DMS153 (cell line): ENCODE data around the gene TBCK.
"Not testable (repeated sequence)": the region's sequence is repeated elsewhere in the genome, so short reads cannot be mapped to it uniquely, and the experiment has no call there.

Experiments
- DNase-seq: peaks from one replicate; lab custom pipeline; 2025; lab: John Stamatoyannopoulos, UW

TBCK gene

DNA sequence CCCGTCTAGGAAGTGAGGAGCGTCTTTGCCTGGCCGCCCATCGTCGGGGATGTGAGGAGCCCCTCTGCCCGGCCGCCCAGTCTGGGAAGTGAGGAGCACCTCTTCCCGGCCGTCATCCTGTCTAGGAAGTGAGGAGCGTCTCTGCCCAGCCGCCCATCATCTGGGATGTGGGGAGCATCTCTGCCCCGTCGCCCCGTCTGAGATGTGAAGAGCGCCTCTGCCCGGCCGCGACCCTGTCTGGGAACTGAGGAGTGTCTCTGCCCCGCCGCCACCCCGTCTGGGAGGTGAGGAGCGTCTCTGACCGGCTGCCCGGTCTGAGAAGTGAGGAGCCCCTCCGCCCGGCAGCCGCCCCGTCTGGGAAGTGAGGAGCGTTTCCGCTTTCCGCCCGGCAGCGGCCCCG is 5.2 kb upstream of the TBCK start:
- not testable (repeated sequence) for DNase-seq

GRCh38 chr4:106320235-106320634 is 4.2 kb upstream of the TBCK start:
- no peak for DNase-seq

DNA sequence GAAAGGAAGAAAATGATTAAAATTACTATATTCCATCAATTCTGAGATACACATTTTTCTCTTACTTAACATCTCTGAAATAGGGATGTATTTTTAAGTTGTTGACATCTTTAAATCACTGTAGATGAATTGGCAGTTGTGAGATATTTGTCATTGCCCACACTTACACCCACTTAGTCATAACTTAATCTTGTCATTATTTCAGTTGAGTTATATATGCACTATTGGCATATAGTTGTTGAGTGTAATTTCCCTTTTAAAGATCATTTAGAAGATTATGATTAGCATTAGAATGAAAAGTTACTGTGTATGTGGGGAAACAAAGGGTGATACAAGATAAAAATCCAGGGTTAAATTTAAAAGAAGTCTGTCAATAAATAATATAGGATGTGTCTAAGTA is 2.5 kb upstream of the TBCK start:
- no peak for DNase-seq

GRCh38 chr4:106317815-106318214 is 1.8 kb upstream of the TBCK start:
- no peak for DNase-seq

- DNase-seq, result no peak
Observed at GRCh38 chr4:106316773-106317409, 882 bp upstream of the TBCK start.

GRCh38 chr4:106315476-106315967 is 487 bp downstream of the TBCK start:
- DNase-seq, result no peak

- no peak for DNase-seq
Observed at GRCh38 chr4:106314960-106315359, 1.0 kb downstream of the TBCK start.

- DNase-seq, result no peak
Observed at GRCh38 chr4:106312997-106313522, 2.9 kb downstream of the TBCK start.

DNA sequence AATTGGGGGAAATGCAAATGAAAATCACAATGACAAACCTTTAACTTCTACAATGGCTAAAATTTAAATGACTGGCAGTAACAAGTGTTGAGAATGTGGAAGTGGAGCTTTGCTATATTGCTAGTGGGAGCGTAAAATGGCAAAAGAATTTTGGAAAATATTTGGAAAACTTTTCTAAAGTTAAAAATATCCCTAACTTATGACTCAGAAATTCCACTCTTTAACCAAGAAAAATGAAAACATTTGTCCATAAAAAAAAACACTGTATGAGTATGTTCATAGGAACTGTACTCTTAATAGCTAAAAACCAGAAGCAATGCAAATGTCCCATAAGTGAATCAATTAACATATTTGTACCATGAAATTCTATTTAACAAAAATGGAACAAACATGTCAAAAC is 3.6 kb downstream of the TBCK start:
- DNase-seq, result no peak

GRCh38 chr4:106306561-106306960 is 9.4 kb downstream of the TBCK start:
- no peak for DNase-seq

- DNase-seq, result no peak
Observed at GRCh38 chr4:106305435-106306055, 10.5 kb downstream of the TBCK start.

GRCh38 chr4:106304632-106305031 is 11.4 kb downstream of the TBCK start:
- DNase-seq, result no peak

DNA sequence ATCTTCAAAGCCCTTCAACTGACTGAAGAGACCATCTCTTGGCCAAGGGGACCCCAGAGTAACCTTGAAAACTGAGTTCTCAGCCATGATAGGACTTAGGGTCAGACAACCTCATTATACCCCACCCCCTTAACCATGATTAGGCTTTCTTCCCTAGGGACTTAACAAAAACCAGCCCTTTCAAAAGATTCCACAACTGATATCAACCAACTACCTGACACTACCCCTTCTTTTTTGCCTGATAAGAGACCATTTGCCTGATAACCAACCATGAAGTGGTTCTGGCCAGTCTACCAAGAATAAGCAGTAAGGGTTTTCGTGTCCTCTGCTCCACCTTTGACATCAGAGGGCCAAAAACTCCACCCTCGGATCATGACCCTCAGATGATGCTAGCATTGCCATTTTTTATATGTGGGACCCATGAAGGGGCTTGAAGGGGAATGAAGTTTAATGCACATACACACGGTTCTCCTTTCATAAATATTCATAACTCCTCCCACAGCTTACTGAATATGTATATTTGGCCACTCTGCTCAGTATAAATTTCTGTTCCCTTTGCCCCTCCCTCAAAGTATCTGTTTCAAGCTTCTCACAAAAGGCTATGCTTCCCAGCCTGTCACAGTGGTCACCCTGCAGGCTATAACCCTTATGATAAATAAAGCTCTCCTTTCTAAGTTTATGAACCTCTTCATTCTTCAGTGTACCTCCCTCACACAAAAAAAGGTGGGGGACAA is 12.3 kb downstream of the TBCK start:
- DNase-seq, result no peak

DNA sequence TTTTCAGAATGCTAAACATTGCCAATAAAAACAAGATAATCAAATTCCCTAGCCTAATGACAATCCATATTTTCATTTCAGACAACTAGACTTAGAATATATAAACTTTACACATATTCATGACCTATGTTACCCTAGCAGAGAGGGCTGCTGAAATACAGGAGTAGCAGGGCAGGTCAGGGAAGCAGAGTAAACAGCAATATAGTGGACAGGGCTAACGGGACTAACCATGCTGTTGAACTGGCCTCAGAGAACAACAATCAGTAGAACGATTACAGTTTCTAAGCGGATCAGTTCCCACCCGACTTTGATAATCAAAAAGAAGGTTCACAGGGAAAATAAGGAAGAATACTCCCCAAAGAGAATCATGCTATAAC is 14.0 kb downstream of the TBCK start:
- DNase-seq, result no peak

- no peak for DNase-seq
Observed at GRCh38 chr4:106301393-106302061, 14.5 kb downstream of the TBCK start.

DNA sequence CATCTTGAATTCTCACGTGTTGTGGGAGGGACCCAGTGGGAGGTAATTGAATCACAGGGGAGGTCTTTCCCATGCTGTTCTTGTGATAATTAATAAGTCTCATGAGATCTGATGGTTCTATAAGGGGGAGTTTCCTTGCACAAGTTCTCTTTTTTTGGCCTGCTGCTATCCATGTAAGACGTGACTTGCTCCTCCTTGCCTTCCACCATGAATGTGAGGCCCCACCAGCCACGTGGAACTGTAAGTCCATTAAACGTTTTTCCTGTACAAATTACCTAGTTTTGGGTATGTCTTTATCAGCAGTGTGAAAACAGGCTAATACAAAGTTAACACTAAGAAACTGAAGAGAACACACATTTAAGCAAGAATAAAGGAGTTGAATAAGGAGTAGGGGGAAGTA is 16.0 kb downstream of the TBCK start:
- no peak for DNase-seq

GRCh38 chr4:106297245-106298035 is 18.6 kb downstream of the TBCK start:
- DNase-seq, result no peak

- DNase-seq, result no peak
Observed at GRCh38 chr4:106294062-106294461, 21.9 kb downstream of the TBCK start.

- DNase-seq, result no peak
Observed at GRCh38 chr4:106291678-106292077, 24.3 kb downstream of the TBCK start.

GRCh38 chr4:106289737-106290136 is 26.3 kb downstream of the TBCK start:
- no peak for DNase-seq

- DNase-seq, result peak; percentile 43
Observed at GRCh38 chr4:106287353-106287969, 28.5 kb downstream of the TBCK start.
